ENCODE measurements around the gene LIN28A.

DNA sequence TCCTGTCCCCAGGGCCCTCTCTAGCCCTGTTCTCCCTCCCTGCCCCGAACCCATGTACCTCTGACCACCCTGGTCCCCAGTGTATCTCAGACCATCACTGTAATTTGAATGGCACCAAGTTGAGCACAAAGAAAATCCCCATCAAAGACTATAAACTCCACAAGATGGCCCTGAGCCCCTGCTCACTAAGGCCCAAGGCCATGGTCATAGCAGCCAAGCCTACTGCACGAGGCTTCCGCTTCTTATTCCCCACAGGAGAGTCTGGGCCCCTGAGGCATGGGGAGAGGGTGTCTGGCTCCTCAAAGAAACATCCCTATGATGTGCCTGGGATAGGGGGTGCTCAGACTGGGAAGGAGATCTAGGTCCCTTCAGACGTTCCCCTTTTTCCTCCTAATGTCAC lies 42.6 kb upstream of the LIN28A start:
- TF ChIP-seq SNAI2 (CRISPR knock-in tag; IDR thresholded peaks at IDR 0.05) = no peak
- TF ChIP-seq, protein P1, sequence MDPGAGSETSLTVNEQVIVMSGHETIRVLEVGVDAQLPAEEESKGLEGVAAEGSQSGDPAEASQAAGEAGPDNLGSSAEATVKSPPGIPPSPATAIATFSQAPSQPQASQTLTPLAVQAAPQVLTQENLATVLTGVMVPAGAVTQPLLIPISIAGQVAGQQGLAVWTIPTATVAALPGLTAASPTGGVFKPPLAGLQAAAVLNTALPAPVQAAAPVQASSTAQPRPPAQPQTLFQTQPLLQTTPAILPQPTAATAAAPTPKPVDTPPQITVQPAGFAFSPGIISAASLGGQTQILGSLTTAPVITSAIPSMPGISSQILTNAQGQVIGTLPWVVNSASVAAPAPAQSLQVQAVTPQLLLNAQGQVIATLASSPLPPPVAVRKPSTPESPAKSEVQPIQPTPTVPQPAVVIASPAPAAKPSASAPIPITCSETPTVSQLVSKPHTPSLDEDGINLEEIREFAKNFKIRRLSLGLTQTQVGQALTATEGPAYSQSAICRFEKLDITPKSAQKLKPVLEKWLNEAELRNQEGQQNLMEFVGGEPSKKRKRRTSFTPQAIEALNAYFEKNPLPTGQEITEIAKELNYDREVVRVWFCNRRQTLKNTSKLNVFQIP (CRISPR knock-in tag; IDR thresholded peaks at IDR 0.05; ENCODE audit: borderline replicate concordance, low read depth) = no peak
- no peak for TF ChIP-seq ZNF8 (CRISPR knock-in tag; IDR thresholded peaks at IDR 0.05)
- TF ChIP-seq ZFP3 (CRISPR knock-in tag; IDR thresholded peaks at IDR 0.05) = no peak
- no peak for TF ChIP-seq CSDC2 (CRISPR knock-in tag; IDR thresholded peaks at IDR 0.05)
- no peak for TF ChIP-seq ESRRG (CRISPR knock-in tag; IDR thresholded peaks at IDR 0.05)
- TF ChIP-seq, protein P2, sequence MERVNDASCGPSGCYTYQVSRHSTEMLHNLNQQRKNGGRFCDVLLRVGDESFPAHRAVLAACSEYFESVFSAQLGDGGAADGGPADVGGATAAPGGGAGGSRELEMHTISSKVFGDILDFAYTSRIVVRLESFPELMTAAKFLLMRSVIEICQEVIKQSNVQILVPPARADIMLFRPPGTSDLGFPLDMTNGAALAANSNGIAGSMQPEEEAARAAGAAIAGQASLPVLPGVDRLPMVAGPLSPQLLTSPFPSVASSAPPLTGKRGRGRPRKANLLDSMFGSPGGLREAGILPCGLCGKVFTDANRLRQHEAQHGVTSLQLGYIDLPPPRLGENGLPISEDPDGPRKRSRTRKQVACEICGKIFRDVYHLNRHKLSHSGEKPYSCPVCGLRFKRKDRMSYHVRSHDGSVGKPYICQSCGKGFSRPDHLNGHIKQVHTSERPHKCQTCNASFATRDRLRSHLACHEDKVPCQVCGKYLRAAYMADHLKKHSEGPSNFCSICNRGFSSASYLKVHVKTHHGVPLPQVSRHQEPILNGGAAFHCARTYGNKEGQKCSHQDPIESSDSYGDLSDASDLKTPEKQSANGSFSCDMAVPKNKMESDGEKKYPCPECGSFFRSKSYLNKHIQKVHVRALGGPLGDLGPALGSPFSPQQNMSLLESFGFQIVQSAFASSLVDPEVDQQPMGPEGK (CRISPR knock-in tag; IDR thresholded peaks at IDR 0.05; ENCODE audit: borderline replicate concordance) = no peak
- no peak for TF ChIP-seq TCF4 (CRISPR knock-in tag; IDR thresholded peaks at IDR 0.05; ENCODE audit: borderline replicate concordance)
- TF ChIP-seq ZFP30 (CRISPR knock-in tag; IDR thresholded peaks at IDR 0.05) = no peak
- TF ChIP-seq PPARA (CRISPR knock-in tag; IDR thresholded peaks at IDR 0.05; ENCODE audit: borderline replicate concordance) = no peak
- TF ChIP-seq OSR1 (CRISPR knock-in tag; IDR thresholded peaks at IDR 0.05) = no peak
- TF ChIP-seq, protein P3, sequence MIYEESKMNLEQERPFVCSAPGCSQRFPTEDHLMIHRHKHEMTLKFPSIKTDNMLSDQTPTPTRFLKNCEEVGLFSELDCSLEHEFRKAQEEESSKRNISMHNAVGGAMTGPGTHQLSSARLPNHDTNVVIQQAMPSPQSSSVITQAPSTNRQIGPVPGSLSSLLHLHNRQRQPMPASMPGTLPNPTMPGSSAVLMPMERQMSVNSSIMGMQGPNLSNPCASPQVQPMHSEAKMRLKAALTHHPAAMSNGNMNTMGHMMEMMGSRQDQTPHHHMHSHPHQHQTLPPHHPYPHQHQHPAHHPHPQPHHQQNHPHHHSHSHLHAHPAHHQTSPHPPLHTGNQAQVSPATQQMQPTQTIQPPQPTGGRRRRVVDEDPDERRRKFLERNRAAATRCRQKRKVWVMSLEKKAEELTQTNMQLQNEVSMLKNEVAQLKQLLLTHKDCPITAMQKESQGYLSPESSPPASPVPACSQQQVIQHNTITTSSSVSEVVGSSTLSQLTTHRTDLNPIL (CRISPR knock-in tag; IDR thresholded peaks at IDR 0.05; ENCODE audit: low read depth) = no peak
- no peak for TF ChIP-seq BACH2 (CRISPR knock-in tag; IDR thresholded peaks at IDR 0.05; ENCODE audit: borderline replicate concordance)
- no peak for TF ChIP-seq RARB (CRISPR knock-in tag; IDR thresholded peaks at IDR 0.05)
